Natural killer cell treated with Interleukin-12 subunit alpha and Interleukin-12 subunit beta and Interleukin-15 and Interleukin-18, amount 100 ng/mL, for 72 hours (primary cell): Measurements from ENCODE around the gene B3GNT5. TPM values are rescaled to one million over a fixed set of nuclear protein-coding genes. Genes with fewer than 3 reads are reported as not detected.

Source experiments
- ATAC-seq, 2 donors: fragments of 150-1000 bp; cut with Tn5 transposase in 1 of 2; sonication (Bioruptor Pico), chemical (Tn5 transposase) in 1 of 2; 2 replicates each; pipeline ENCODE4 v1.10.0; 2021
- DNase-seq: peaks from one replicate; pipeline ENCODE4 v3.0.0; 2022; ENCODE audit warnings: low spot score
- H3K27ac Mint-ChIP-seq, 2 donors: 1 replicate in 1 of 2; 2 replicates in 1 of 2; pipeline ENCODE4 v1.8.0; 2022; ENCODE audit warnings: mixed read lengths in 2 of 2, mild to moderate bottlenecking in 1 of 2, moderate library complexity in 1 of 2
- H3K27me3 Mint-ChIP-seq, 2 donors: 1 replicate in 1 of 2; 2 replicates in 1 of 2; pipeline ENCODE4 v1.8.0; 2022; ENCODE audit warnings: mixed read lengths in 2 of 2
- H3K36me3 Mint-ChIP-seq: one replicate; pipeline ENCODE4 v1.8.0; 2022; ENCODE audit warnings: mixed read lengths
- H3K4me1 Mint-ChIP-seq, 2 donors: 1 replicate in 1 of 2; 2 replicates in 1 of 2; pipeline ENCODE4 v1.8.0; 2022; ENCODE audit warnings: low read depth in 2 of 2, mixed read lengths in 2 of 2, mild to moderate bottlenecking in 1 of 2
- H3K4me3 Mint-ChIP-seq: one replicate; pipeline ENCODE4 v1.8.0; 2022; ENCODE audit warnings: mixed read lengths
- H3K9me3 Mint-ChIP-seq: 2 replicates; pipeline ENCODE4 v1.8.0; 2022; ENCODE audit warnings: mixed read lengths
- total RNA-seq, 2 donors: library from RNA; stranded (reverse); gene quantifications; one replicate each; pipeline ENCODE4 v1.2.3, GENCODE V29; 2022

Gene B3GNT5
- total RNA-seq, 2 donors from 2014 or later = 0.36 to 1.0 TPM

DNA sequence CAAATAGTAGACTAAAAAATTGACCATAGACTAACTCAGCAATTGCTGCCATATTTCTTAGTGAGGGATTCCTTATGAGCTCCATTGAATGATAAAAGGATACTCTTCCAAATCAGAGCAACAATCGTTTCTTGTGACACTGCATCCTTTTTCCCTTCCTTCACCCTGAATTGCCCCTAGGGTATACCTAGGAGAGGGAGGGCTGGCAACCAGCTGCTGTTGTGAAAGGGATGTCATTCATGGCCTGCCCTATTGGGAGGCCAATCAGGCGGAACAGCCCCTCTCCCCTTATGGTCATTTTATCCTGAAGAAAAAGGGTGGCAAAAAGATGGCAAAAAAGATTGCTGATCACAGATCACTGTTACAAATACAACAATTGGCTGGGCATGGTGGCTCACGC lies 26.3 kb downstream of the B3GNT5 start:
- H3K4me3 Mint-ChIP-seq = no peak overlapping the region
- H3K27me3 Mint-ChIP-seq = peaks cover 0 to 8% of the 10 kb centered on the region in 2 donors
- peaks cover 0 to 8% of the 10 kb centered on the region in 2 donors for H3K4me1 Mint-ChIP-seq
- DNase-seq = no peak
- H3K9me3 Mint-ChIP-seq = no peaks in the 10 kb centered on the region
- no peak overlapping the region for H3K27ac Mint-ChIP-seq
- no peak for ATAC-seq
- H3K36me3 Mint-ChIP-seq = no peaks in the 10 kb centered on the region

DNA sequence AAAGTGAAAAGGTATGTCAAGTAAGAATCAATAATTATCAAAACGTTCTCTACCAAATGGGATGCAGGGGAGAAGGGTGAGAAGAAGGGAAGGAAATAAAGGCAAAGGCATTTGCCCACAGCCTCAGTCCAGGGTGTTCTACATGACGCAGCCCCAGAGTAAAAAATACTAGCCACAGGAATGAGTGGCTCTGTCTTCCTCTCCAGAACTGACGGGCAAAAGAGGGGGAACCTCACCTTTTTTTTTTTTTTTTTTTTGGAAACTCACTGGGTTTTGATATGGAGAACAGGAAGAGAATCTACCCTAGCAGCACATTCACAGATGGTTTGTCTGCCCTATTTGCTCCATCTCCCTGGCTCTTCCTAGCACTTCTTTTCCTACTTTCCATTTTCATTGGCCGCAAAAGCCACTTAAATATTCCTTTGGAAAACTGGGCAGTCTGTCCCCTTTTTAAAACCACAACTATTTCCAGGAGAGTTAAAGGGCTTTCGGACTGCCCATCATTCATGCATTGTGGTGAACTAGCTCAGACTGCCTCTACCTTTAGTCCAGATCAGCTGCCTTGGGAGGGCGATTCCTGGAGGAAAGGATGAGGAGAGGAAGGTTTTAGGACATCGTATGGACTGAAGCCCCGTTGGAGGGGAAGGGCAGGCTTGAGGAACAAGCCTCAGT lies 28.2 kb downstream of the B3GNT5 start:
- H3K27ac Mint-ChIP-seq = no peak overlapping the region
- no peak overlapping the region for H3K4me3 Mint-ChIP-seq
- H3K4me1 Mint-ChIP-seq = peaks cover 15 to 18% of the 10 kb centered on the region in 2 donors
- no peak for DNase-seq
- H3K27me3 Mint-ChIP-seq = no peaks in the 10 kb centered on the region
- no peaks in the 10 kb centered on the region for H3K36me3 Mint-ChIP-seq
- ATAC-seq = no peak
- H3K9me3 Mint-ChIP-seq = no peaks in the 10 kb centered on the region

- peaks cover 25 to 26% of the 10 kb centered on the region in 2 donors for H3K4me1 Mint-ChIP-seq
- H3K36me3 Mint-ChIP-seq = no peaks in the 10 kb centered on the region
- H3K9me3 Mint-ChIP-seq = no peaks in the 10 kb centered on the region
- no peaks in the 10 kb centered on the region for H3K27me3 Mint-ChIP-seq
- no peak overlapping the region for H3K4me3 Mint-ChIP-seq
- ATAC-seq = no peak
- no peak for DNase-seq
- peak overlapping the region; percentile 88 to 98 for H3K27ac Mint-ChIP-seq
Observed at GRCh38 chr3:183283886-183284285, 30.8 kb downstream of the B3GNT5 start.

DNA sequence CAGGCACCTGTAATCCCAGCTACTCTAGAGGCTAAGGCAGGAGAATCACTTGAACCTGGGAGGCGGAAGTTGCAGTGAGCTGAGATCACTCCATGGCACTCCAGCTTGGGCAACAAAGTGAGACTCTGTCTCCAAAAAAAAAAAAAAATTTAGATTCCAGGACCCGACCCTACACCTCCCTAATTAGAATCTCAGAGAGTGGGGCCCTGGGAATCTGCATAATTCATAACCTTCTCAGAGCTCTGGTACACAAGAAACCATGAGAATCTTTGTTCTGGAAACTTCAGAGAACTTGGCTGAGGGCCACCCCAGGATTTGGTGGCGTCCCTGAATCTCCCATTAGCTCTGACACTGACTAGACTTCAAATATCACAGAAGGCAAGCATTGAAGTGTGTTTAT lies 31.5 kb downstream of the B3GNT5 start:
- H3K27me3 Mint-ChIP-seq = no peaks in the 10 kb centered on the region
- DNase-seq = no peak
- H3K36me3 Mint-ChIP-seq = no peaks in the 10 kb centered on the region
- no peak overlapping the region for H3K4me3 Mint-ChIP-seq
- H3K4me1 Mint-ChIP-seq = peaks cover 25 to 26% of the 10 kb centered on the region in 2 donors
- H3K27ac Mint-ChIP-seq = peak overlapping the region; percentile 88 to 98
- H3K9me3 Mint-ChIP-seq = no peaks in the 10 kb centered on the region
- no peak for ATAC-seq

- H3K27me3 Mint-ChIP-seq = no peaks in the 10 kb centered on the region
- peaks cover 25 to 26% of the 10 kb centered on the region in 2 donors for H3K4me1 Mint-ChIP-seq
- peak overlapping the region; percentile 88 to 98 for H3K27ac Mint-ChIP-seq
- no peak for ATAC-seq
- H3K9me3 Mint-ChIP-seq = no peaks in the 10 kb centered on the region
- peak overlapping the region; percentile 61 for H3K4me3 Mint-ChIP-seq
- H3K36me3 Mint-ChIP-seq = no peaks in the 10 kb centered on the region
- DNase-seq = no peak
Observed at GRCh38 chr3:183285318-183285717, 32.3 kb downstream of the B3GNT5 start.

GRCh38 chr3:183285828-183286457 lies 32.9 kb downstream of the B3GNT5 start:
- peak overlapping the region; percentile 88 to 98 for H3K27ac Mint-ChIP-seq
- peak; percentile 97 to 98 for ATAC-seq
- no peaks in the 10 kb centered on the region for H3K27me3 Mint-ChIP-seq
- H3K4me3 Mint-ChIP-seq = peak overlapping the region; percentile 61
- no peaks in the 10 kb centered on the region for H3K36me3 Mint-ChIP-seq
- DNase-seq = peak; percentile 97
- peaks cover 25 to 26% of the 10 kb centered on the region in 2 donors for H3K4me1 Mint-ChIP-seq
- H3K9me3 Mint-ChIP-seq = no peaks in the 10 kb centered on the region

DNA sequence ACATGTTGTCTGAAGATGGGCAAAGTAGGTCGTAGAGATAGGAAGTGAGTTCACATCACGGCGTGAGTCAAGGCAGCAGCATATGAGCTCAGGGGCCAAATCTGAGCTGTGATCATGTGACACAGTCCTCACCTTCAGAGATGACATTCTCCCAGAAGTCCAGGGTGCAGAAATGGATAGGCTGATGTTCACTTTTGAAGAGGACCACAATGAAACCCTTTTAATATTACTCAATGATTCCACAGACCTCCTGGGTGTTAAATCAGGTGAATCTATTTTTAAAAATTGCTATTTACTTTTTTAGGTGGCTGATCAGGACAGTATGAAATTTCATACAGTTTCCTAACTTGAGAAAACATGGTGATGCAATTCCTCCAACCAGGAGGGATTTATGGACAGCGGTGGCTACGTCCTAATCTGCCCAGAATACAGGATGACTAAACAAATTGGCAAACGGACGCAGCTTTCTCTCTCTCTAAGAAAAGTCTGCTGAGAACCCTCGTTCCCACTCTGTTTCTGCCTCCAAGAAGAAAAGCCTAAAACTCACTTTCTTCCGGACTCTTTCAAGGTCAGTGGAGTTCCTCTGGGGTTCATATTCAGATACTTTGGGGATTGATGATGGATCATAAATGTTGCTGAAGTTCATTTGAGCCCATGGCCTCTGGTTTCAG lies 34.4 kb downstream of the B3GNT5 start:
- Mint-ChIP-seq H3K9me3 (no peaks in the 10 kb centered on the region), H3K27ac (peak overlapping the region; percentile 88 to 98), H3K4me3 (peak overlapping the region; percentile 61), H3K27me3 (no peaks in the 10 kb centered on the region), H3K4me1 (peaks cover 25 to 26% of the 10 kb centered on the region in 2 donors), H3K36me3 (no peaks in the 10 kb centered on the region)
- DNase-seq (no peak), ATAC-seq (no peak)

DNA sequence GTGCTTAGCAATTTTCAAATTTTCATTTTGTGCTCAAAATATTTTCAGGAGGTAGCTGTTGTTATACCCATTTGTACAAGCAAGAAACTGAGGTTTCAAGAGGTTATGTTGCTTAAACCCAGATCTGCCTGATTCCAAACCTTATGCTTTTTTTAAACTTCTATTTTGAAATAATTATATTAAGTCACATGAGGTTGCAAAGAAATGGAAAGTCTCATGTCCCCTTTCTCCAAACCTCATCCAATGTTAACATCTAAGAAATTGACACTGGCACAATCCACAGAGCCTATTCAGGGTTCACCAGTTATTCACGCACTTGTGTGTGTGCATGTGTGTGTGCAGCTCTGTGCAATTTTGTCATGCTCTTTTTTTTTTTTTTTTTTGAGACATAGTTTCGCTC lies 35.1 kb downstream of the B3GNT5 start:
- peaks cover 22 to 25% of the 10 kb centered on the region in 2 donors for H3K4me1 Mint-ChIP-seq
- no peak overlapping the region for H3K4me3 Mint-ChIP-seq
- peak overlapping the region in 1 of 2 donors; percentile 52 for H3K27ac Mint-ChIP-seq
- H3K9me3 Mint-ChIP-seq = no peaks in the 10 kb centered on the region
- DNase-seq (no peak), ATAC-seq (no peak)
- H3K27me3 Mint-ChIP-seq = no peaks in the 10 kb centered on the region
- H3K36me3 Mint-ChIP-seq = no peaks in the 10 kb centered on the region

GRCh38 chr3:183290216-183290615 lies 37.2 kb downstream of the B3GNT5 start:
- peak overlapping the region in 1 of 2 donors; percentile 8 for H3K27ac Mint-ChIP-seq
- H3K4me3 Mint-ChIP-seq = no peak overlapping the region
- peaks cover 18 to 21% of the 10 kb centered on the region in 2 donors for H3K4me1 Mint-ChIP-seq

DNA sequence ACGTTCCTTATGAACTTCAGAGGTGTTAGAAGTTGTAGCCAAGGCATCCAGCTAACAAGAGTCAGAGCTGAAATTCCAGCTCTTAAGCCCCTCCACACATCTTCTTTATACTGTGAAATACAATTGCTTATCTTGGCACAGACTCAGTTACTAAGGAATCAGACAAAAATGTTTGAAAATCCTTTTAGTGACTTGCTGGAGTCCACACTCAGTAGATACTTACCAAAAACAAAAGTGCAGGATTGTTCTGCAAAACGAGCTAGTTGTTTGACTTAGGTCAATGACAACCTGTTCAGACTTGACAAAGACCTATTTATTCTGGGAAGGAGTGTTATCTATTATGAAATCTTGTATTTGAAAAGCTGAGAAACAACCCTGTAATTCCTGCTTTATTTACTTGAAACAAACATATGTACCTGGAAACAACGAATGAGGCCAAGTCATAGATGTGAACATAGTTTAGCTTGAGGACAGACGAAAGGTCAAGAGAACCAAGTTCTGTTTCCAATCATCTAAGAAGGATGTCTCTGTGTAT lies 38.5 kb downstream of the B3GNT5 start:
- Mint-ChIP-seq H3K9me3 (no peaks in the 10 kb centered on the region), H3K36me3 (no peaks in the 10 kb centered on the region), H3K4me3 (no peak overlapping the region), H3K4me1 (peaks cover 7% of the 10 kb centered on the region in 2 donors), H3K27ac (no peak overlapping the region), H3K27me3 (no peaks in the 10 kb centered on the region)
- DNase-seq = no peak
- ATAC-seq = no peak

More at GRCh38 chr3:183290216-183290615, 37.2 kb downstream of the B3GNT5 start:
- ATAC-seq (no peak), DNase-seq (no peak)
- Mint-ChIP-seq H3K9me3 (no peaks in the 10 kb centered on the region), H3K27me3 (no peaks in the 10 kb centered on the region), H3K36me3 (no peaks in the 10 kb centered on the region)

DNA sequence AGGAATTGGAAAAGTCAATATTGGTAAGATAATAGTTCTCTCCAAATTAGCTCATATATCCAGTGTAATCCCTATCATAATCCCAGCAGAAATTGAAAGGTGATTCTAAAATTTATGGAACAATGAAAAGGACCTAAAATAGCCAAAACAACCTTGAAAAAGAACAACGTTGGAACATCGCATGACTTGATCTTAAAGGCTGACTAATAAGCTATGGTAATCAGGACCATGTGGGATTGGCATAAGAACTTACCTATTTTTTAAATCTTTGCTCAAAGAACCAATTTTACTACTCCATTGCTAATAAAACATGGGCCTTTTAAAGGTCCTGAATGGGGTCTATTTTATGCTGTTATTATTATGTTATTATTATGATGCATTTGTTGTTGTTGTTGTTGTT lies 40.9 kb downstream of the B3GNT5 start:
- Mint-ChIP-seq H3K9me3 (no peaks in the 10 kb centered on the region), H3K4me3 (no peak overlapping the region), H3K4me1 (no peaks in the 10 kb centered on the region), H3K27me3 (no peaks in the 10 kb centered on the region), H3K27ac (no peak overlapping the region), H3K36me3 (no peaks in the 10 kb centered on the region)
- no peak for ATAC-seq
- DNase-seq = no peak

- Mint-ChIP-seq H3K4me1 (no peaks in the 10 kb centered on the region), H3K4me3 (no peak overlapping the region), H3K27me3 (no peaks in the 10 kb centered on the region), H3K27ac (peak overlapping the region in 1 of 2 donors; percentile 34), H3K36me3 (no peaks in the 10 kb centered on the region), H3K9me3 (no peaks in the 10 kb centered on the region)
- no peak for DNase-seq
- peak; percentile 37 to 73 for ATAC-seq
Observed at GRCh38 chr3:183295211-183295610, 42.2 kb downstream of the B3GNT5 start.

DNA sequence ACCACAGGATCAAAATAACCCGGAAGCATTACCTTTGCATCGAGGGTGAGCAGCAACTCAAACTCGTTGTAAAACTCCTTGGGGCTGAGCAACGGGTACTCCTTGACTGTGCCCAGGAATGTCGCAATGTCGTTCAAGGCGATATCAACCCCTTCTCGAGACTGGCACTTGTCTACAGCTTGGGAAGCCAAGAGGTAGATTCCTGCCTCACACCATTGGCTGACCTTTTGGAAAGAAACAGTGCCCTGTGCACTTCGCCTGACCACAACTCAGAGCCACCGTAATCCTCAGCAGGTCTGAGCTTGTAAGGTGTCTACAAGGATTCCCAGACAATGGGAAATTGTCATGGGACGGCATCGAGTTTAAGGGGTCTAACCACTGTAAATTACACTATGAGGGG lies 43.9 kb downstream of the B3GNT5 start:
- Mint-ChIP-seq H3K27ac (no peak overlapping the region), H3K36me3 (no peaks in the 10 kb centered on the region), H3K4me1 (peaks cover 6 to 7% of the 10 kb centered on the region in 2 donors), H3K4me3 (no peak overlapping the region), H3K27me3 (no peaks in the 10 kb centered on the region), H3K9me3 (no peaks in the 10 kb centered on the region)
- DNase-seq (no peak), ATAC-seq (no peak)

GRCh38 chr3:183298701-183299153 lies 45.7 kb downstream of the B3GNT5 start:
- DNase-seq = no peak
- no peaks in the 10 kb centered on the region for H3K9me3 Mint-ChIP-seq
- peaks cover 11 to 16% of the 10 kb centered on the region in 2 donors for H3K4me1 Mint-ChIP-seq
- no peaks in the 10 kb centered on the region for H3K27me3 Mint-ChIP-seq
- no peaks in the 10 kb centered on the region for H3K36me3 Mint-ChIP-seq
- no peak overlapping the region for H3K27ac Mint-ChIP-seq
- H3K4me3 Mint-ChIP-seq = no peak overlapping the region
- ATAC-seq = peak in 1 of 2 donors; percentile 24
